ENCODE measurements around the gene DUSP12.

DUSP12 gene

DNA sequence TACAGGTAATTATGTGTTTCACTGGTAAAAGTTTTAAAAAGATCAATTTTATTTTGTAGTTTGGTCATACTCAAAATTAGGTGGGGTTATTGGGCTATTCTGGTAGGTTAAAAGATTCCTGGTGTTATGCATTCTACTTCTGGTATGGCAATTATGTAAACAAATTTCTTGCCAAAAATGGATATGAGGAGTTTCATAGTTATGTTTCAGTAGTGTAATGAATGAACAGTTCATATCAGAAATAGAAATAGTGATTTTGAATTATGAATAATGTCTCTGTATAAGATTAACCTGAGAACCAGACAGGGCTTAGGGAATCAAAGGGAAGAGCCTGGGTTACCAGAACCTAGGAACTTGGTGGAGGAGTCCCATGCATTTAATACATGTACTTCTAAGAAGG is 32.4 kb downstream of the DUSP12 start:
- H3K4me3 ChIP-seq (ENCODE audit: low read length), result no peak overlapping the region
- peak; percentile 68 for DNase-seq (ENCODE audit: low read depth)
- TF ChIP-seq, protein P1, sequence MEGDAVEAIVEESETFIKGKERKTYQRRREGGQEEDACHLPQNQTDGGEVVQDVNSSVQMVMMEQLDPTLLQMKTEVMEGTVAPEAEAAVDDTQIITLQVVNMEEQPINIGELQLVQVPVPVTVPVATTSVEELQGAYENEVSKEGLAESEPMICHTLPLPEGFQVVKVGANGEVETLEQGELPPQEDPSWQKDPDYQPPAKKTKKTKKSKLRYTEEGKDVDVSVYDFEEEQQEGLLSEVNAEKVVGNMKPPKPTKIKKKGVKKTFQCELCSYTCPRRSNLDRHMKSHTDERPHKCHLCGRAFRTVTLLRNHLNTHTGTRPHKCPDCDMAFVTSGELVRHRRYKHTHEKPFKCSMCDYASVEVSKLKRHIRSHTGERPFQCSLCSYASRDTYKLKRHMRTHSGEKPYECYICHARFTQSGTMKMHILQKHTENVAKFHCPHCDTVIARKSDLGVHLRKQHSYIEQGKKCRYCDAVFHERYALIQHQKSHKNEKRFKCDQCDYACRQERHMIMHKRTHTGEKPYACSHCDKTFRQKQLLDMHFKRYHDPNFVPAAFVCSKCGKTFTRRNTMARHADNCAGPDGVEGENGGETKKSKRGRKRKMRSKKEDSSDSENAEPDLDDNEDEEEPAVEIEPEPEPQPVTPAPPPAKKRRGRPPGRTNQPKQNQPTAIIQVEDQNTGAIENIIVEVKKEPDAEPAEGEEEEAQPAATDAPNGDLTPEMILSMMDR (conservative IDR thresholded peaks at IDR 0.05; ENCODE audit: low read length), result no peak

DNA sequence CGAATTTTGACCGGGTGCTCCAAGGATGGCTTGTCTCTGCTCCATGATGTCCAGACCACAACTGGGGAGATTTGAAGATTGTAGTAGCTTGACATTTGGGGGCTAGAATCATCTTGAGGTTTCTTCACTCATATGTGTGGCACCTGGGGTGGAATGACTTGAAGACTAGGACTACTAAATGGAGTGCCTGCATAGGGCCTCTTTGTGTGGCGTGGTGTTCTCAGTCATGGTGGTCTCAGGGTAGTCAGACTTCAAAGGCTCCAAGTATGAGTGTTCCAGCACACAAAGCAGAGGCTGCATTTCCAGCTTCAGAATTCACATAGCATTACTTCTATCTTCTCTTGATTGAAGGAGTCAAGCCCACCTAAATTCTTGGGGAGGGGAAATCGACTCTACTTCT is 33.3 kb downstream of the DUSP12 start:
- TF ChIP-seq, protein P1 (conservative IDR thresholded peaks at IDR 0.05; ENCODE audit: low read length), result no peak
- no peak overlapping the region for H3K4me3 ChIP-seq (ENCODE audit: low read length)
- no peak for DNase-seq (ENCODE audit: low read depth)

DNA sequence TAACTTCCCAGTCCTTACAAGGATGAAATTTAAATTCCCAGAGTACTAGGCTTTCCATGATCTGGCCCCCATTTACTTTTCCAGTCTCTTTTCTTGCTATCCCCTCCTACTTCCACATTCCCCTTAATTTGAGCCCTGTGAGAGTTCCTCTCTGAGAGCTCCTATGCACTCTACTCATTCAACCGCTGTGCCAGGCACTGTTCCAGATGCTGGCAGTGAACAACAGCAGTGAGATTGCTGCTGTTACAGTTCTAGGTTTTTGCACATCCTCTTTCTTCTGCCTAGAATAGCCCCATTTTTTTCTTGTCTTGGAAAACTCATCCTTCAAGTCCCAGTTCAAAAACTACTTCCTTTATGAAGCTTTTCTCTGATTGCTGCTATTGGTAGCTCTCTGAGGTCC is 35.4 kb downstream of the DUSP12 start:
- TF ChIP-seq, protein P1 (conservative IDR thresholded peaks at IDR 0.05; ENCODE audit: low read length), result no peak
- DNase-seq (ENCODE audit: low read depth), result no peak
- H3K4me3 ChIP-seq (ENCODE audit: low read length), result no peak overlapping the region

DNA sequence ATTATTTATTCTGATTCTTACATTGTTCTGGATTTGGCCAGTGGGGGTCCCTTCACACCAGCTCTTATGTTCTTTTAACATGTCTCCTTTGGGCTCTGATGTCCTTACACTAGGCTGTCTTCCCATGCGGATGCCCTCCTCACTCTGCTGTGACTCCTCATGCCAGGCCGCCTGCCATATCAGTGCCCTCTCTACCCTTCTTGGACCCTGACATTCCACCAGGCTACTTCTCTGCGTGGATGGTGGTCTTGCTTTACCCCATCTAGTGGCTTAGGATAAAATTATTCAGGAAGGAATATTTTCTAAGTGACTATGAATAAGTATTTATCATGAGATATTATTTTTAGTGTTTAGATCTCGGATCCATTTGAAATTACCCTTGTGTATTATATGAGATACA is 37.8 kb downstream of the DUSP12 start:
- no peak for DNase-seq (ENCODE audit: low read depth)
- no peak overlapping the region for H3K4me3 ChIP-seq (ENCODE audit: low read length)
- TF ChIP-seq, protein P1 (conservative IDR thresholded peaks at IDR 0.05; ENCODE audit: low read length), result no peak; the same call in 1 of the 2 replicates

DNA sequence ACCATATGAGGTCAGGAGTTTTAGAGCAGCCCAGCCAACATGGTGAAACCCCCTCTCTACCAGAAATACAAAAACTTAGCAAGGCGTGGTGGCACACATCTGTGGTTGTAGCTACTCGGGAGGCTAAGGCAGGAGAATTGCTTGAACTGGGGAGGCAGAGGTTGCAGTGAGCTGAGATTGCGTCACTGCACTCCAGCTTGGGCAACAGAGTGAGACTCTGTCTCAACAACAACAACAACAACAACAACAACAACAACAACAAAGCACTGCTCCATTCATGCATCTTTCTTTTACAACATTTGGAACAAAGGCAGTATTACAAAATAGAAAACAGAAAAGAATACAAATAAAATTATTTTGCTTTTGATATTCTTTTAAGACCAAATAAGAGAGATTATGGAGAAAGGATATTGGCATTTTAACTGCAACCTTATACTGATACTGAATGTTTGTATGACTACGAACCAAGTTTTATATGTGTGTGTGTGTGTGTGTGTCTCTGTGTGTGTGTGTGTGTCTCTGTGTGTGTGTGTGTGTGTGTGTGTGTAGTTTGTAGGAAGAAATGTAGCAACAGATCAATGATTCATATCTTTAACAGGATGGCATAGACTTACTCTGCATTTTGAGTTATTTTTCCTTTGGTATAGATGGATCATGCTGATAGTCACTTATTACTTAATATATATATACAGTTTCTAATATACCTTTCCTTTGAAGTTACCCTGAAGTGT is 41.2 kb downstream of the DUSP12 start:
- TF ChIP-seq, protein P1 (conservative IDR thresholded peaks at IDR 0.05; ENCODE audit: low read length), result no peak
- H3K4me3 ChIP-seq (ENCODE audit: low read length), result no peak overlapping the region
- no peak for DNase-seq (ENCODE audit: low read depth)

DNA sequence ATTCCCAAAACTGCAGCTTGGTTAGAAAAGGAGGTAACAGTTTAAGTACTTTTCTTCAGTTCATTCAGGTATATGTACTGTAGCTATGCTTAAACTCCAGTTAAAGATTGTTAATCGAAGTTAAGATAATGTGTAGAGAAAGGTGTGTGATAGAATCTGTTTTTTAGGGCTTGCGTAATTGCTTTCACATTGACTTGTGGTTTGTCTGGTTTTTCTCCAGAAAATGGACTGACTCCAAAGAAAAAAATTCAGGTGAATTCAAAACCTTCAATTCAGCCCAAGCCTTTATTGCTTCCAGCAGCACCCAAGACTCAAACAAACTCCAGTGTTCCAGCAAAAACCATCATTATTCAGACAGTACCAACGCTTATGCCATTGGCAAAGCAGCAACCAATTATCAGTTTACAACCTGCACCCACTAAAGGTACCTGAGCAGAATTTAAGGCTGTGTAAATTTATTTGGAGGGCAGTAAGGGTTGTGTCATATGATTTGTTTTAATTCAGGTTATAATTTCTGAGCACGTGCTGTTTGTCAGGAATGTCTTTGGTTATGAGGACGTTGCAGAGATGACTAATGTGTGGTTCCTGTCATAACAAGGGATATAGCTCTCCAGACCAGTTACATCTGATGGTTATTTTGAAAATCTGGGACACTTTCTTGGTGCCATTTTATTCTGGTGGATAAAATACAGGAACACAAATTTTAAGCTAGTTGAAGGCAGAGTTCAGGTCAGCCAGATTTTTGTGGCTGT is 42.5 kb downstream of the DUSP12 start:
- no peak overlapping the region for H3K4me3 ChIP-seq (ENCODE audit: low read length)
- DNase-seq (ENCODE audit: low read depth), result peak; percentile 30
- TF ChIP-seq, protein P1 (conservative IDR thresholded peaks at IDR 0.05; ENCODE audit: low read length), result no peak

DNA sequence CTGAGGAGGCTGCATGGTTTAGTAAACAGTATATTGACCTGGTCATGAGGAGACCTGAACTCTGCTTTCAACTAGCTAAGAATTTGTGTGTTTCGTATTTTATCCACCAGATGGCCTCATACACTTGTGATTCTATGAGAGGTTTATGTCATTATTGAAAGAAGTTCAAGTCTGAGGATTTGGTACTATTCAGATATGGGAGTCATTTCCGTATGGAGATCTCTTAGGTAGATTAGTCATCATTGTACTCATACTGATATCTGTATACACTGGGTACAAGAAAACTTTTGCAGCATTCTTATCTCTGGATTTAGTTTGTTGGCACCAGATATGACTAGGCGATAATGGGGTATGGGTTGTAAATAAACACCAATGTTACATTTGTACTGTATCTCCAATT is 43.2 kb downstream of the DUSP12 start:
- peak; percentile 81 for DNase-seq (ENCODE audit: low read depth)

More for the DNA sequence above, 43.2 kb downstream of the DUSP12 start:
- H3K4me3 ChIP-seq (ENCODE audit: low read length), result no peak overlapping the region
- TF ChIP-seq, protein P1 (conservative IDR thresholded peaks at IDR 0.05; ENCODE audit: low read length), result peak; percentile 67
